Upper lobe of right lung (tissue), 1 donor: Measurements from ENCODE around the gene HTR1A. TPM values are rescaled to one million over a fixed set of nuclear protein-coding genes. Genes with fewer than 3 reads are reported as not detected.

Experiments used
- ATAC-seq: fragments of 200-7000 bp; cut with Tn5 transposase; one replicate; pipeline ENCODE4 v1.9.1; 2020; ENCODE audit warnings: mild to moderate bottlenecking, moderate library complexity
- DNase-seq: peaks from one replicate; pipeline ENCODE4 v3.0.0-alpha.2; 2020
- H3K27ac ChIP-seq: fragments of 200-600 bp; one replicate; pipeline ENCODE4 v1.8.0; 2022
- H3K27me3 ChIP-seq: fragments of 200-600 bp; one replicate; pipeline ENCODE4 v1.8.0; 2022; ENCODE audit warnings: mild to moderate bottlenecking
- H3K36me3 ChIP-seq: fragments of 200-600 bp; one replicate; pipeline ENCODE4 v1.8.0; 2022
- H3K4me1 ChIP-seq: fragments of 200-600 bp; one replicate; pipeline ENCODE4 v1.8.0; 2022
- H3K4me3 ChIP-seq: fragments of 200-600 bp; one replicate; pipeline ENCODE4 v1.8.0; 2022; ENCODE audit warnings: mild to moderate bottlenecking
- H3K9me3 ChIP-seq: fragments of 200-600 bp; one replicate; pipeline ENCODE4 v1.8.0; 2022
- CTCF ChIP-seq: fragments of 200-600 bp; IDR thresholded peaks from one replicate; pipeline ENCODE4 v1.8.0; 2022; ENCODE audit warnings: antibody characterized with exemption
- intact Hi-C: fragments of 100-400 bp; cut with DNase I; formaldehyde crosslinking; loops from one replicate; pipeline ENCODE4 v1.11.0; 2022
- total RNA-seq: library from RNA; stranded (reverse); fragmentation: NEBNext Ultra II Directional; extraction: Animal tissue kit (Norgen Biotek cat#: 25700); gene quantifications from one replicate; pipeline ENCODE4 v1.2.1, GENCODE V29; 2021
- donor health status: DM: no; HTN: yes; CAD: no; lungs with severe emphysema.

The HTR1A gene
- total RNA-seq, 1 donor from 2014 or later: not detected

DNA sequence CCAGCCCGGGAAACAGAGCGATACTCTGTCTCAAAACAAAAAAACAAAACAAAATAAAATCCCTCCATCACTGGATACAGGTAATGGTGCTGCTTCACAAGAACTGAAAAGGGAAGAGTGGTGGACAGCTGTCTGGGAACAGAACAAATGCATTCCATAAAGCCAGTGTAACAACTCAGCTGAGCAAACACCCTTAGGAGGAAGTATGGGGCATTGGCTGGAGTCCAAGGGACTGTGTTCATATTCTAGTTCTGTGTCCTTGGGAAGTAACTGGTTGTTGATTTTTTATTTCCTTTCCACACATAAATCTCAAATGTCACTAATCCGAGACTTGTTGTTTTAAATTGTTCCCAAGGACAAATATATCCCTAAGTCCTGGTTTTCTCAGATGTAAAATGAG is 38.3 kb downstream of the HTR1A start:
- ATAC-seq (peak; percentile 36), DNase-seq (no peak)
- H3K4me3 ChIP-seq: no peak overlapping the region
- H3K9me3 ChIP-seq: no peaks in the 10 kb centered on the region
- no peak overlapping the region for H3K27ac ChIP-seq
- H3K36me3 ChIP-seq: no peaks in the 10 kb centered on the region
- no peaks in the 10 kb centered on the region for H3K27me3 ChIP-seq
- intact Hi-C loops: no loop called here
- TF ChIP-seq CTCF: no peak
- no peaks in the 10 kb centered on the region for H3K4me1 ChIP-seq

GRCh38 chr5:63919763-63920478 is 42.3 kb downstream of the HTR1A start:
- no peak overlapping the region for H3K27ac ChIP-seq
- no peaks in the 10 kb centered on the region for H3K36me3 ChIP-seq
- no peaks in the 10 kb centered on the region for H3K9me3 ChIP-seq
- no peaks in the 10 kb centered on the region for H3K4me1 ChIP-seq
- DNase-seq: no peak
- ATAC-seq: no peak
- no peak overlapping the region for H3K4me3 ChIP-seq
- intact Hi-C loops: no loop called here
- TF ChIP-seq CTCF: no peak
- H3K27me3 ChIP-seq: no peaks in the 10 kb centered on the region

- Histone ChIP-seq H3K9me3 (no peaks in the 10 kb centered on the region), H3K4me3 (no peak overlapping the region), H3K36me3 (no peaks in the 10 kb centered on the region), H3K27me3 (no peaks in the 10 kb centered on the region), H3K4me1 (no peaks in the 10 kb centered on the region), H3K27ac (no peak overlapping the region)
- intact Hi-C loops: no loop called here
- TF ChIP-seq CTCF: no peak
- DNase-seq (no peak), ATAC-seq (no peak)
Measured at GRCh38 chr5:63916786-63917185, 45.5 kb downstream of the HTR1A start.

- no peaks in the 10 kb centered on the region for H3K9me3 ChIP-seq
- H3K36me3 ChIP-seq: no peaks in the 10 kb centered on the region
- no peaks in the 10 kb centered on the region for H3K27me3 ChIP-seq
- H3K27ac ChIP-seq: no peak overlapping the region
- TF ChIP-seq CTCF: no peak
- no peak for ATAC-seq
- H3K4me1 ChIP-seq: no peaks in the 10 kb centered on the region
- DNase-seq: no peak
- H3K4me3 ChIP-seq: no peak overlapping the region
- intact Hi-C loops: no loop called here
Measured at GRCh38 chr5:63911871-63912270, 50.4 kb downstream of the HTR1A start.

Other genes with a start within 250 kb of the HTR1A start
- gene RNF180, start 203.4 kb upstream of the HTR1A start, total RNA-seq: 14.0 TPM